SU-DHL-6 (cell line): Measurements from ENCODE around the gene GIPC3.

Experiments
- H2AFZ ChIP-seq: fragments of 200-600 bp; sonication (generic); 2 replicates; pipeline ENCODE4 v1.6.1; 2014; ENCODE audit warnings: low read depth, mild to moderate bottlenecking, moderate library complexity, mixed read lengths, antibody characterized with exemption, low read length; ENCODE audit not compliant: severe bottlenecking
- H3F3A ChIP-seq: fragments of 200-600 bp; shearing (Covaris generic); 2 replicates; pipeline ENCODE4 v1.6.0; 2016; ENCODE audit warnings: antibody characterized with exemption, mild to moderate bottlenecking; ENCODE audit not compliant: insufficient read depth
- H3K27ac ChIP-seq: fragments of 200-600 bp; sonication (generic); 2 replicates; pipeline ENCODE4 v1.5.1; 2016; ENCODE audit warnings: low read depth, mild to moderate bottlenecking, low read length, moderate library complexity, mixed read lengths
- H3K27me3 ChIP-seq: fragments of 200-600 bp; sonication (generic), shearing (Covaris generic); 2 replicates; pipeline ENCODE4 v1.6.0; 2014; ENCODE audit warnings: mild to moderate bottlenecking, low read length
- H3K36me3 ChIP-seq: fragments of 200-600 bp; sonication (generic); 2 replicates; pipeline ENCODE4 v1.6.1; 2014; ENCODE audit warnings: mild to moderate bottlenecking, low read length, mixed read lengths
- H3K4me2 ChIP-seq: fragments of 300-600, 200-600 bp; shearing (Covaris generic), sonication (generic); 2 replicates; pipeline ENCODE4 v1.6.0; 2014; ENCODE audit warnings: low read length, low read depth, mild to moderate bottlenecking; ENCODE audit not compliant: poor library complexity, severe bottlenecking
- H3K4me3 ChIP-seq: fragments of 200-600 bp; sonication (generic); 2 replicates; pipeline ENCODE4 v1.5.1; 2014; ENCODE audit warnings: antibody characterized with exemption, low read length, mild to moderate bottlenecking, mixed read lengths; ENCODE audit not compliant: insufficient read depth, poor library complexity, severe bottlenecking
- H3K79me2 ChIP-seq: fragments of 200-600 bp; sonication (generic); 2 replicates; pipeline ENCODE4 v1.6.1; 2014; ENCODE audit warnings: mild to moderate bottlenecking, low read length, moderate library complexity; ENCODE audit not compliant: insufficient read depth
- H3K9ac ChIP-seq: fragments of 200-600 bp; sonication (generic); 2 replicates; pipeline ENCODE4 v1.7.0; 2014; ENCODE audit warnings: mild to moderate bottlenecking, low read length
- H3K9me2 ChIP-seq: fragments of 200-600 bp; sonication (generic); replicated peaks from 2 replicates; pipeline ENCODE4 v1.6.1; 2014; ENCODE audit warnings: low read length; ENCODE audit not compliant: insufficient read depth
- H3K9me3 ChIP-seq: fragments of 200-600 bp; sonication (generic); 2 replicates; pipeline ENCODE4 v1.6.1; 2014; ENCODE audit warnings: low read length, mixed read lengths; ENCODE audit not compliant: insufficient read depth
- H4K20me1 ChIP-seq: fragments of 200-600 bp; sonication (generic); 2 replicates; pipeline ENCODE4 v1.6.1; 2014; ENCODE audit warnings: low read depth, mild to moderate bottlenecking, antibody characterized with exemption, low read length, moderate library complexity, mixed read lengths
- CTCF ChIP-seq: fragments of 200-600 bp; sonication (generic); IDR thresholded peaks from one replicate; pipeline ENCODE4 v1.5.1; 2017; ENCODE audit warnings: antibody characterized with exemption, mild to moderate bottlenecking, low read length, moderate library complexity; ENCODE audit not compliant: insufficient read depth, poor library complexity, severe bottlenecking
- EZH2phosphoT487 ChIP-seq: fragments of 200-600 bp; sonication (generic), shearing (Covaris generic); conservative IDR thresholded peaks from 2 replicates; pipeline ENCODE4 v1.6.1; 2018; ENCODE audit warnings: mild to moderate bottlenecking, antibody characterized with exemption, low read length, moderate library complexity, mixed read lengths

GIPC3 gene

GRCh38 chr19:3555653-3556422, 29.4 kb upstream of the GIPC3 start:
- Histone ChIP-seq H3K9me3 (no peaks in the 10 kb centered on the region), H3K27ac (no peak overlapping the region), H3K4me3 (peak overlapping the region; percentile 62), H3K27me3 (no peaks in the 10 kb centered on the region), H3K36me3 (no peaks in the 10 kb centered on the region), H3K79me2 (peaks cover 30% of the 10 kb centered on the region), H3K9me2 (no peaks in the 10 kb centered on the region), H2AFZ (no peak overlapping the region), H3K9ac (peak overlapping the region; percentile 62), H3F3A (no peaks in the 10 kb centered on the region), H3K4me2 (peak overlapping the region; percentile 68), H4K20me1 (peaks cover 7% of the 10 kb centered on the region; the same call in 1 of the 2 replicates)
- TF ChIP-seq EZH2phosphoT487 (no peak), CTCF (no peak)

GRCh38 chr19:3556423-3556977, 28.8 kb upstream of the GIPC3 start:
- TF ChIP-seq CTCF (no peak), EZH2phosphoT487 (no peak)
- no peaks in the 10 kb centered on the region for H3K9me3 ChIP-seq

GRCh38 chr19:3556978-3557460, 28.3 kb upstream of the GIPC3 start:
- H3K79me2 ChIP-seq: peaks cover 27% of the 10 kb centered on the region
- H3K27me3 ChIP-seq: no peaks in the 10 kb centered on the region
- H3K9me3 ChIP-seq: no peaks in the 10 kb centered on the region
- peak overlapping the region; percentile 68 for H3K4me2 ChIP-seq
- no peak overlapping the region for H3K27ac ChIP-seq
- TF ChIP-seq EZH2phosphoT487 (no peak), CTCF (no peak)
- H3K9ac ChIP-seq: peak overlapping the region; percentile 62
- no peaks in the 10 kb centered on the region for H3F3A ChIP-seq
- peaks cover 7% of the 10 kb centered on the region; the same call in 1 of the 2 replicates for H4K20me1 ChIP-seq
- no peaks in the 10 kb centered on the region for H3K9me2 ChIP-seq
- no peaks in the 10 kb centered on the region for H3K36me3 ChIP-seq
- H3K4me3 ChIP-seq: peak overlapping the region; percentile 62
- no peak overlapping the region for H2AFZ ChIP-seq

More at GRCh38 chr19:3556423-3556977, 28.8 kb upstream of the GIPC3 start:
- Histone ChIP-seq H3K36me3 (no peaks in the 10 kb centered on the region), H3K9ac (peak overlapping the region; percentile 62), H3K9me2 (no peaks in the 10 kb centered on the region), H3F3A (no peaks in the 10 kb centered on the region), H3K79me2 (peaks cover 30% of the 10 kb centered on the region), H2AFZ (no peak overlapping the region), H3K4me3 (peak overlapping the region; percentile 62), H4K20me1 (peaks cover 7% of the 10 kb centered on the region; the same call in 1 of the 2 replicates), H3K27ac (no peak overlapping the region), H3K27me3 (no peaks in the 10 kb centered on the region), H3K4me2 (peak overlapping the region; percentile 68)
